ENCODE data around the gene PMFBP1. TPM values are rescaled to one million over a fixed set of nuclear protein-coding genes. Genes with fewer than 3 reads are reported as not detected.

PMFBP1 gene
- total and polyA plus RNA-seq, 10 of the 15 experiments (the other 5 are each of a cell fraction or from before 2014, with no cell fraction given), result 0.40 to 2.3 (median 1.1) TPM

- no peaks in the 10 kb centered on the region for H4K20me1 ChIP-seq (ENCODE audit: control insufficient read depth, insufficient read depth)
- WGBS (ENCODE audit: insufficient coverage, insufficient replicate concordance, low lambda C conversion rate, missing lambda C conversion rate), result 98% methylated on average over 2 of the region's 2 CpGs
- ATAC-seq (no peak), FAIRE-seq (no peak), DNase-seq (ENCODE audit: low read depth, low spot score) (no peak)
- no peak overlapping the region for H3K4me3 ChIP-seq
- no peaks in the 10 kb centered on the region for H3K4me1 ChIP-seq (ENCODE audit: control insufficient read depth, insufficient read depth, low read length)
- TF ChIP-seq ZNF622 (IDR thresholded peaks at IDR 0.05) (no peak), TCF12 (IDR thresholded peaks at IDR 0.05; ENCODE audit: low read depth, low read length) (no peak)
- H3K4me2 ChIP-seq (ENCODE audit: control insufficient read depth, insufficient read depth), result no peak overlapping the region
- CTCF ChIA-PET, result interaction anchor here (1.5 kb wide), 1 partner anchor 15 kb away, joined by 5 read pairs; no protein-coding TSS in a partner anchor
- POLR2A ChIA-PET, result interaction anchor here (1.2 kb wide), 1 partner anchor 11 kb away, joined by 3 read pairs; no protein-coding TSS in a partner anchor
- intact Hi-C loops (cut with micrococcal nuclease; ENCODE audit: unreplicated experiment), result no loop called here
- H3K36me3 ChIP-seq (ENCODE audit: control insufficient read depth in 2 of 2, insufficient read depth in 2 of 2, low read length in 1 of 2), result no peaks in the 10 kb centered on the region
- no peak overlapping the region for H3K27ac ChIP-seq (ENCODE audit: control insufficient read depth, insufficient read depth)
- SMC1A ChIA-PET (ENCODE audit: uncharacterized antibody, unreplicated experiment), result no interaction called here
- no TSS peak for BruUV-seq (replicated peaks)
- no peaks in the 10 kb centered on the region for H3K27me3 ChIP-seq (replicated peaks in 1 of 2; ENCODE audit: control insufficient read depth in 2 of 2, insufficient read depth in 2 of 2, low read length in 1 of 2)
- no peak overlapping the region for H3K9ac ChIP-seq (ENCODE audit: control insufficient read depth, insufficient read depth, low read length)
- in situ Hi-C loops (cut with MboI), result no loop called here
- H3K9me3 ChIP-seq (replicated peaks; ENCODE audit: control insufficient read depth, insufficient read depth, low read length), result no peaks in the 10 kb centered on the region
- RAD21 ChIA-PET (ENCODE audit: unreplicated experiment), result no interaction called here
- no peak overlapping the region for H2AFZ ChIP-seq (ENCODE audit: control insufficient read depth, low read depth, low read length)
- no peaks in the 10 kb centered on the region for H3K79me2 ChIP-seq (ENCODE audit: control insufficient read depth, insufficient read depth, low read length)
Measured at GRCh38 chr16:72139908-72140307, 32.0 kb downstream of the PMFBP1 start.

- H2AFZ ChIP-seq (ENCODE audit: control insufficient read depth, low read depth, low read length), result no peak overlapping the region
- H4K20me1 ChIP-seq (ENCODE audit: control insufficient read depth, insufficient read depth), result no peaks in the 10 kb centered on the region
- H3K4me1 ChIP-seq (ENCODE audit: control insufficient read depth, insufficient read depth, low read length), result no peaks in the 10 kb centered on the region
- BruUV-seq (replicated peaks), result no TSS peak
- WGBS (ENCODE audit: insufficient coverage, insufficient replicate concordance, low lambda C conversion rate, missing lambda C conversion rate), result 0% methylated on average over 4 of the region's 4 CpGs
- CTCF ChIA-PET, result no interaction called here
- H3K9me3 ChIP-seq (replicated peaks; ENCODE audit: control insufficient read depth, insufficient read depth, low read length), result no peaks in the 10 kb centered on the region
- DNase-seq (ENCODE audit: low read depth, low spot score) (no peak), ATAC-seq (no peak), FAIRE-seq (no peak)
- POLR2A ChIA-PET, result no interaction called here
- in situ Hi-C loops (cut with MboI) (no loop called here), intact Hi-C loops (cut with micrococcal nuclease; ENCODE audit: unreplicated experiment) (no loop called here)
- no peak overlapping the region for H3K9ac ChIP-seq (ENCODE audit: control insufficient read depth, insufficient read depth, low read length)
- SMC1A ChIA-PET (ENCODE audit: uncharacterized antibody, unreplicated experiment), result no interaction called here
- no peak overlapping the region for H3K4me3 ChIP-seq
- H3K27me3 ChIP-seq (replicated peaks in 1 of 2; ENCODE audit: control insufficient read depth in 2 of 2, insufficient read depth in 2 of 2, low read length in 1 of 2), result no peaks in the 10 kb centered on the region
- no peak overlapping the region for H3K4me2 ChIP-seq (ENCODE audit: control insufficient read depth, insufficient read depth)
- H3K27ac ChIP-seq (ENCODE audit: control insufficient read depth, insufficient read depth), result no peak overlapping the region
- H3K79me2 ChIP-seq (ENCODE audit: control insufficient read depth, insufficient read depth, low read length), result no peaks in the 10 kb centered on the region
- RAD21 ChIA-PET (ENCODE audit: unreplicated experiment), result no interaction called here
- no peaks in the 10 kb centered on the region for H3K36me3 ChIP-seq (ENCODE audit: control insufficient read depth in 2 of 2, insufficient read depth in 2 of 2, low read length in 1 of 2)
- TF ChIP-seq NKRF (conservative IDR thresholded peaks at IDR 0.05) (no peak), GABPA (IDR thresholded peaks at IDR 0.05; ENCODE audit: low read depth) (no peak), TAF1 (IDR thresholded peaks at IDR 0.05; ENCODE audit: borderline replicate concordance, low read depth, low read length) (no peak), MXI1 (IDR thresholded peaks at IDR 0.05; ENCODE audit: low read depth, low read length) (no peak), ZNF207 (IDR thresholded peaks at IDR 0.05; ENCODE audit: borderline replicate concordance) (no peak), E2F4 (IDR thresholded peaks at IDR 0.05; ENCODE audit: low read depth, low read length) (no peak), CTCF (IDR thresholded peaks at IDR 0.05 in 2 of 3, conservative IDR thresholded peaks at IDR 0.05 in 1 of 3; ENCODE audit: control insufficient read depth in 2 of 3, extremely low read depth in 1 of 3, insufficient read depth in 1 of 3, low read depth in 3 of 3, low read length in 3 of 3) (no peak)
Measured at GRCh38 chr16:72138064-72138572, 33.8 kb downstream of the PMFBP1 start.
